Frontal cortex (tissue), 4 donors: ENCODE results near the gene AHCYL2. TPM values are rescaled to one million over a fixed set of nuclear protein-coding genes. Genes with fewer than 3 reads are reported as not detected.
"Not testable (repeated sequence)": the region's sequence is repeated elsewhere in the genome, so short reads cannot be mapped to it uniquely, and the experiment has no call there.

ENCODE experiments used
- DNase-seq, 2 donors: peaks; one replicate each; pipeline ENCODE4 v3.0.0; 2012; ENCODE audit warnings: low spot score in 2 of 2
- FAIRE-seq: peaks from 2 replicates; lab custom pipeline; 2012; peaks lifted over from hg19 to GRCh38; lab: Jason Lieb, UNC
- total RNA-seq: library from RNA; depleted of rRNA; stranded (reverse); fragments of >200 nt; gene quantifications from one replicate; pipeline ENCODE4 v1.2.3, GENCODE V29; 2014
- donor health status: control.
- donor health status: control.
- donor health status: control.

Gene AHCYL2
- total RNA-seq, 1 donor from 2014 or later: 15.9 TPM

- FAIRE-seq (no peak), DNase-seq (no peak)
Measured at GRCh38 chr7:129228633-129229032, 3.8 kb downstream of the AHCYL2 start.

DNA sequence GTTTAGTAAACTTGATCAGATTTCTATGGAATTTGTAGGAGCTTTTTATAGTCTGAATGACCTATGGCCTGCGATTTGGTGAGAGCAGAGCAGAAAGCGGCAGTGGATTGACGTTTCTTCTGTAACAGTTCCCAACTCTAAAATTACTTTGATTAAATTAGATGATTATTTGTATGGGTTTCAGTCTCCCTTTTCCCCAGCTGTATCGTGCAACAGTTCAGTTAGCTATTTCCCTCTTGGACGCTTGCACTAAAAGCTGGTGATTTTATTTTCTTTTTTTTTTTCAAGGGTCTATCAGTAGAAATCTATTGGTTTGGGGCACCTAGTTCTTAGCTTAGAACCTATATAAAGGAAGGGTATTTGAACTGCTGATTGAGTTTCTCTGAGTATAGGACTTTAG is 6.8 kb downstream of the AHCYL2 start:
- FAIRE-seq (no peak), DNase-seq (no peak)

GRCh38 chr7:129238546-129238945 is 13.7 kb downstream of the AHCYL2 start:
- FAIRE-seq (no peak), DNase-seq (no peak)

- DNase-seq (no peak), FAIRE-seq (no peak)
Measured at GRCh38 chr7:129240119-129240820, 15.4 kb downstream of the AHCYL2 start.

DNA sequence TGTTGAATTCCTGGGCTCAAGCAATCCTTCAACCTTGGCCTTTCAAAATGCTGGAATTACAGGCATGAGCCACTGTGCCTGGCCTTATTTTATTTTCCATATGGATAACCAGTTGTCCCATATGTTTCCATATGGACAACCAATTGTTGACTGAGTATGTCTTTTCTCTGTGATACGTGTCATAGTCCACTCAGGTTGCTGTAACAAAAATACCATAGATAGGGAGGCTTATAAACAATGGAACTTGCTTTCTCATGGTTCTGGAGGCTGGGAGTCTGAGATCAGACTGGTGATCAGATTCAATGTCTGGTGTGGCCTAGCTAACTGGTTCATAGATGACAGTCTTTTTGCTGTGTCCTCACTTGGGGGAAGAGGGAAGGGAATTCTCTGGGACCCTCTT is 19.4 kb downstream of the AHCYL2 start:
- FAIRE-seq: no peak
- no peak for DNase-seq

GRCh38 chr7:129245533-129245932 is 20.7 kb downstream of the AHCYL2 start:
- no peak for FAIRE-seq
- no peak for DNase-seq

DNA sequence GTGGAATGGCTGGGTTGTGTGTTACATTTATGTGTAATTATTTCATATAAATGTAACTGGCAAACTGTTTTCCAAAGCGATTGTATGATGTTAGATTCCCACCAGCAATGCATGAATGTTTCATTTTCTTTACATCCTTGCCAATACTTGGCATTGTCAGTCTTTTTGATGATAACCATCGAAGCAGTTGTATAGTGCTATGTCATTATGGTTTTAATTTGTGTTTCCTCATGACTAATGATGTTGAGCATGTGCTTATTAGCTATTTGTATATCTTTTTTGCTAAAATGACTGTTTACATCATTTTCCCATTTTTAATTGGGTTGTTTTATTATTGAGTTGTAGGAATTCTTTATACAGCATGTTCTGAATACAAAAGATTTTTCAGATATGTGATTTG is 22.3 kb downstream of the AHCYL2 start:
- no peak for DNase-seq
- FAIRE-seq: no peak

DNA sequence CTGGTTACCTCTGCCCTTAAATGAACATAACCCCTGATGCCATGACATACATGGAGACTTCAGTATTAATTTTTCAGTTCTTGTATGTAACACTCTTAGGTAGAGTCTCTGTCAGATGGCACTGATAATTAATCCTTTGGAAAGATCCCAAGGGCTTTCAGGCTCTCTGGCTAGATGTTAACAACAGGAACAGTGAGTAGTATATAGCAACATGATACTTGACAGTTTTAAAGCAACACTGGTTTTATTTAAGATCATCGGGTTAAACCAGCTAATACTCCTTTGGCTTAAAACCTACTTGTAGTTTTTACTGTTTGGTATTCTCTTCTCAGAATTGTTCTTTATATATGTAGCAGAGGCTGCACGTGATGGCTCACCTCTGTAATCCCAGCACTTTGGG is 27.3 kb downstream of the AHCYL2 start:
- DNase-seq: no peak

DNA sequence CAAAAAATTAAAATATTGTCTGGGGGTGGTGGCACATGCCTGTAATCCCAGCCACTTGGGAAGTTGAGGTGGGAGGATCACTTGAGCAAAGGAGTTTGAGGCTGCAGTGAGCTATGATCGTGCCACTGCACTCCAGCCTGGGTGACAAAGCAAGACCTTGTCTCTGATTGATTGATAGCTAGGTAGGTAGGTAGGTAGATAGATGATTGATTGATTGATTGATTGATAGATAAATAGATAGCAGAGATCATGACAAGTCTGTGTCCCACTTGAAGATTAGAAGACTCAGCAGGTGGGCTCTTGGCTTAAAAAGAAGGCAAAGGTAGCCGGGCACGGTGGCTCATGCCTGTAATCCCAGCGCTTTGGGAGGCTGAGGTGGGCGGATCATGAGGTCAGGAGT is 27.8 kb downstream of the AHCYL2 start:
- not testable (repeated sequence) for FAIRE-seq, DNase-seq

More for the DNA sequence above, 27.3 kb downstream of the AHCYL2 start:
- FAIRE-seq: no peak

GRCh38 chr7:129255800-129256199 is 31.0 kb downstream of the AHCYL2 start:
- no peak for FAIRE-seq
- no peak for DNase-seq

DNA sequence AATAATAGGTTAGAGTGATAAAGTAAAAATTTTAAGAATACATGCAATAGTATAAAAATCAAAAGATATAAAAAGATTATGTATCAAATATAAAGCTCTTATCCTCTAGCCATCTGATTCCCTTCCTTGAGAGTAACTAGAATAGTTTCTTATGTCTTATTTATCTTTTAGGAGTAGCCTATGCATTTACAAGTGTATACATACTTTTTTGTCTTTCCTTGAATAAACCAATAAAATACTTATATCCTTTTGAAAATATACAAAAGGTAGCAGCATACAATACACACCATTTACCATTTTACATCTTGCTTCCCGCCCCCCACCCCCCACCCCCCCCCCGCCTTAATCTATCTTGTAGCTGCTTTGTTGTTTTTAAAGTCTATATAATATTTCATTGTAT is 31.4 kb downstream of the AHCYL2 start:
- DNase-seq (no peak), FAIRE-seq (no peak)

DNA sequence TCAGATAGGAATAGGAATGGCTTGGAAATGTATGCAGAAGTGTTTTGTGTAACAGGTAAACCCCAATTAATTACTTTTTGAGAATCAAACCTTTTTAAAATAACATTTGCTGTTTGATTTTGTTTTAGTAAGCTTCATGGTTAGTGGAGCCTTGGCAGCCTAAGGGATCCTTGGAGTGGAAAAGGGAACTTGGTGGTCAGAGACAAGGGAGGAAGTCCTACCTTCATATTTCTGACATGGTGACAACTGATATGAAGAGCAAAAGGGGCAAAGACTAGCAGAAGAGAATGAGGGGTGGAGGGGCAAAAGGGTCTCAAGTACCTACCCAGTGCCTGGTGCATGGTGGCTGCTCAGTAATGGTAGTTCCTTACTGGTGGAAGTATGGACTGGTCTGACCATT is 32.3 kb downstream of the AHCYL2 start:
- DNase-seq (no peak), FAIRE-seq (no peak)

DNA sequence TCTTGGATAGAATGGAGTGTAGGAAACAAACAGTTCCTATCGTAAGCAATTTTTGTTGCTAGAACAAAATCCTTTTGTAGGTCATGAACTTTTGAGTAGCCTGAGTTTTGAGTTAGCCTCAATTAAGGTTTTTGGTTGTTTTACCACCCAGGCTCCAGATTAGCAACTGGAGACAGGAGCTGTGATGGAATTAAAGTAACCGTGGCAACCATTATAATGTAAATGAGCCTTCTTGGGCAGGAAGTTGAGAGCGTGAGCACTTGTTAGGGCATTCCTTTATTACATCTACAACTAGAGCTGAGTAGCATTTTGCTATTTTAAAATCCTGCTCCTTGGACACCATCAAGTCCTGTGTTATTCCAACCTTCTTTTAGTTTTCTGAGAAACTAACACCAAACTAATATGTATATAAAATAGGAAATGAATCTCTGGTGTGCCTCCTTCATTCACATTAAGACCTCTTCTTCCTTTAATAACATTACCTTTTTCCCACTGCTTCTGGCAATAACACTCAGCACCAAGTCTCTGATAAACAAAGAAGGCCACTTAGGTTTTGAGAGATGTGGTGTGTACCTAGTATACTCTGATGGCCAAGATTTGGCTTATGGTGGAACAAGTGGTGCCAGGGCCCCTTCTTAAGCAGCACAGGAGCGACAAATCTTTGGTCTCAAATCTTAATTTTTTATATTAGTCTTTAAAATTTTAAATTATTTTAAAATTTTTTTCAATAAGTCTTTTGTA is 34.0 kb downstream of the AHCYL2 start:
- DNase-seq: peak in 1 of 2 donors; percentile 10
- no peak for FAIRE-seq

DNA sequence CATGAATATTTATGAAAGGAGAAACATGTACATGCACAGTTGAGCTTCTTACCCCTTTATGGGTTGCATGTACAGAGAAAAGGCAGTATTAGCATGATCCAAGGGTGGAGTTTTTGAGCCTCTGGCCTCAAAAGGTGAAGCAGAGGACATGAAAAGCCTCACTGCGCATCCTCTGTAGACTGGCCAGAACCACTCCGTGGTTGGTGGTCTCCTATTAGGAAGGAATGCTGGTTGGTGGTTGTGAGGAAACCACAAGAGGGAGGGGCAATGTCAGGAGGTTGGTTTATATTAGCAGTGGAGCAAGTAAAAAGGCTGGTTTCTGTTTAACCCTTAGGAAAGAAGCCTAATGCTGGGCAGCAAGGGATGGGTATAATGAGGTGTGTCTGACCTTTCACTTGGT is 37.5 kb downstream of the AHCYL2 start:
- no peak for DNase-seq
- FAIRE-seq: no peak

GRCh38 chr7:129263168-129263567 is 38.3 kb downstream of the AHCYL2 start:
- no peak for DNase-seq
- FAIRE-seq: no peak

DNA sequence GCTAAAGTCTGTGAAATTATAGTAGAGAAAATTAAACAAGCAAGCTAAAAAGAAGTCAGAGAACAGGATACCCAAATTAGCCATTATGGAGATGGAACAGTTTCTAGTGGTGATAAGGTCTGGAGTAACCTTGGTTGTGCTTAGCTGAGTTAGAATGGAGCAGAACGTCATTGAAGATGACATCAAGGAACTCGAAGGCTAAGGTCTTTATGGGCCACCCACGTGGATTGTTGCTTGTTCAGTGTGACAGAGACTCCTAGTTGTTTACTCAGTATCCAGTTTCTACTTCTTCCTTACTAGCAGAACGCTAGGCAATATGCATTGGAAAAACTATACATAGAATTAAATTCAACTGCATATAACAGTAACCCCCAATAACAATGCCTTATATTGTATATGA is 39.7 kb downstream of the AHCYL2 start:
- DNase-seq (no peak), FAIRE-seq (no peak)

GRCh38 chr7:129265328-129265727 is 40.5 kb downstream of the AHCYL2 start:
- FAIRE-seq (no peak), DNase-seq (no peak)

- FAIRE-seq (no peak), DNase-seq (no peak)
Measured at GRCh38 chr7:129266181-129266580, 41.4 kb downstream of the AHCYL2 start.

- FAIRE-seq (no peak), DNase-seq (no peak)
Measured at GRCh38 chr7:129270077-129270476, 45.2 kb downstream of the AHCYL2 start.

DNA sequence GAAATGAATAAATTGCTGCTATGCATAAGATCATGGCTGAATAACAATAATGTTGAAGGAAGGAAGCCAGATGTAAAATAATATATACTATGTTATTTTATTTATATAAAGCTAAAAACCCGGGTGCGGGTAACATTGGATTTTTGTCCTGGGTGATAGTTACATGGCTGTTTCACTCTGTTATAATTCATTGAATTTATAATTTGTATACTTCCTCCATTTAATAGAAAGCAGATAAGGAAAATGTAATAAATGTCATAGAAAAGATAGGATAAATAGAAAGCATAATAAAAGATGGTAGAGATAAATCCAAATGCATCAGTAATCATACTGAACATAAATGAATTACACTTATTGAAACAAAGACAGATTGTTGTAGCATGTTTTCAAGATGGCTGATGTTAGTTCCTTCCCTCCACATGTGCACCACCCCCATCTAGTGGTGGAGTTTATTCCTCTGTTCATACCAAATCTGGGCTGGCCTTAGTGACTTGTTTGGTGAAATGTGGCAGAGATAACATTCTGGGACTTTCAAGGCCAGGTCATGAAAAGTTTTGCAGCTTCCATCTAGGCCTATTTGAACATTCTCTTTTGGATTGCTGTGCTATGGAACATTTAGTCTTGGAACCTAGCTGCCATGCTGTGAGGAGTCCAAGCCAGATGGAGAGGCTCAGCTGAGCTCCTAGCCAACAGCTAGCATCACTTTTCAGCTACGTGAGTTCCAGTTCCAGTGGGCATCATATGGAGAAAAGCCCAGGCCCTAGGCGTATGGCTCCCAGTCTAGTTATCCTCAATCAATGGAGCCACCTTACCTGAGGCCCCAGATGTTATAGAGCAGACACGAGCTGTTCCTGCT is 46.9 kb downstream of the AHCYL2 start:
- FAIRE-seq (peak; percentile 67), DNase-seq (peak in 1 of 2 donors; percentile 5)

GRCh38 chr7:129273936-129274335 is 49.1 kb downstream of the AHCYL2 start:
- no peak for FAIRE-seq
- no peak for DNase-seq
